Astrocyte of the cerebellum (primary cell): ENCODE measurements around the gene RNF130.

Experiments
- DNase-seq: peaks from one replicate; pipeline ENCODE4 v3.0.0-alpha.2; 2011; ENCODE audit warnings: low read depth
- H3K4me3 ChIP-seq: 2 replicates; pipeline ENCODE4 v1.5.1; 2011; ENCODE audit warnings: mild to moderate bottlenecking, low read depth, low read length, moderate library complexity
- in situ Hi-C: cut with HindIII; loops from 2 replicates; pipeline ENCODE4 v1.10.0; 2017; ENCODE audit warnings: low sequenced_read_pairs
- TF ChIP-seq, protein P1 (sequence below): IDR thresholded peaks from 2 replicates; pipeline ENCODE4 v1.5.1; 2012; ENCODE audit warnings: low read length, low read depth, moderate library complexity, mild to moderate bottlenecking; ENCODE audit errors: missing control alignments

RNF130 gene

DNA sequence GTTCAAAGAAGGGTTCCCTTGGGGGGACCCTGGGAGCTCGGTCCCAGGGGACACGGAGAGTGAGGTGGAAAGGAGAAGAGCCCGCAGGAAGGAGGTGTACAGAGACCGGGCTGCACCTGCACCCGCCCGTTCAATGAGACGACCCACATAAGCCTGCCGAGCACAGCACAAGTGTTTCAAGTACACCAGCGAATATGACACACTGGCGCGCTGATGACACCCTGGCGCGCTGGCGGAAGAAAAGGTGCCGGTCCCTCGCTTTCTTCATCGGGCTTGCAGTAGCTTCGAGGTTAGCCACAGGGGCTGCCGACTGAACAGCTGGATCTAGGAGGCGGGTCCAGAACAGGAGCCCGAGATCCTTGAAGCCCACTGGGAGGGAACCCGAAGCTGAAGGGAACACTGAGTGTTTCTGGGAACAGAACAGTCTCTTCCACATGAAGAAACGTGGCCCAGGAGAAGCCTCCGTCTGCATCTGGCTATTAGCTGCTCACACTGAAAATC is 165.2 kb downstream of the RNF130 start:
- peak overlapping the region; percentile 65 for H3K4me3 ChIP-seq
- in situ Hi-C loops = no loop called here
- DNase-seq = no peak
- TF ChIP-seq, protein P1, sequence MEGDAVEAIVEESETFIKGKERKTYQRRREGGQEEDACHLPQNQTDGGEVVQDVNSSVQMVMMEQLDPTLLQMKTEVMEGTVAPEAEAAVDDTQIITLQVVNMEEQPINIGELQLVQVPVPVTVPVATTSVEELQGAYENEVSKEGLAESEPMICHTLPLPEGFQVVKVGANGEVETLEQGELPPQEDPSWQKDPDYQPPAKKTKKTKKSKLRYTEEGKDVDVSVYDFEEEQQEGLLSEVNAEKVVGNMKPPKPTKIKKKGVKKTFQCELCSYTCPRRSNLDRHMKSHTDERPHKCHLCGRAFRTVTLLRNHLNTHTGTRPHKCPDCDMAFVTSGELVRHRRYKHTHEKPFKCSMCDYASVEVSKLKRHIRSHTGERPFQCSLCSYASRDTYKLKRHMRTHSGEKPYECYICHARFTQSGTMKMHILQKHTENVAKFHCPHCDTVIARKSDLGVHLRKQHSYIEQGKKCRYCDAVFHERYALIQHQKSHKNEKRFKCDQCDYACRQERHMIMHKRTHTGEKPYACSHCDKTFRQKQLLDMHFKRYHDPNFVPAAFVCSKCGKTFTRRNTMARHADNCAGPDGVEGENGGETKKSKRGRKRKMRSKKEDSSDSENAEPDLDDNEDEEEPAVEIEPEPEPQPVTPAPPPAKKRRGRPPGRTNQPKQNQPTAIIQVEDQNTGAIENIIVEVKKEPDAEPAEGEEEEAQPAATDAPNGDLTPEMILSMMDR = no peak

DNA sequence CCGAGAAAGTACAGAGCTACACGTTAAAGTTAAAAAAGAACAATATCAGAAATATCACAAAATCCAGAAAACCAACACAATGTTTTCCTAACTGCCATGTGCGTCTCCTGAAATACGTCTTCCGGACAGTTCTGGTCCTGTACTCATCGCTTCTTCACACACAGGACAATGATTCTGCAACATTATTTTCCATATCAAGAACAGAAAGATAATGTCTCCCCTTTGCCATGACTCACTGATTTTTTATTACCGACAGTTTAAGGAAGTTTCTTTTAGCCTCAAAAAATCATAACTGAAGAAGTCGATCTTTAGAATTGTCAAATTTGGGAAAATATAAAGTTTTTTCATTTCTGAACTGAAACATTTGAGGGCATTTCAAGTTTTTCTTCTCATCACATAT is 166.4 kb downstream of the RNF130 start:
- DNase-seq = no peak
- in situ Hi-C loops = no loop called here

More for the DNA sequence above, 166.4 kb downstream of the RNF130 start:
- no peak overlapping the region for H3K4me3 ChIP-seq
- TF ChIP-seq, protein P1 = no peak
